DMS79 treated with DMSO at 0.1 percent for 48 hours (cell line): ENCODE results near the gene SEC23IP.
"Not testable (repeated sequence)": the region's sequence is repeated elsewhere in the genome, so short reads cannot be mapped to it uniquely, and the experiment has no call there.

ENCODE experiments used
- DNase-seq: peaks from one replicate; lab custom pipeline; 2025; lab: John Stamatoyannopoulos, UW

Gene SEC23IP

DNA sequence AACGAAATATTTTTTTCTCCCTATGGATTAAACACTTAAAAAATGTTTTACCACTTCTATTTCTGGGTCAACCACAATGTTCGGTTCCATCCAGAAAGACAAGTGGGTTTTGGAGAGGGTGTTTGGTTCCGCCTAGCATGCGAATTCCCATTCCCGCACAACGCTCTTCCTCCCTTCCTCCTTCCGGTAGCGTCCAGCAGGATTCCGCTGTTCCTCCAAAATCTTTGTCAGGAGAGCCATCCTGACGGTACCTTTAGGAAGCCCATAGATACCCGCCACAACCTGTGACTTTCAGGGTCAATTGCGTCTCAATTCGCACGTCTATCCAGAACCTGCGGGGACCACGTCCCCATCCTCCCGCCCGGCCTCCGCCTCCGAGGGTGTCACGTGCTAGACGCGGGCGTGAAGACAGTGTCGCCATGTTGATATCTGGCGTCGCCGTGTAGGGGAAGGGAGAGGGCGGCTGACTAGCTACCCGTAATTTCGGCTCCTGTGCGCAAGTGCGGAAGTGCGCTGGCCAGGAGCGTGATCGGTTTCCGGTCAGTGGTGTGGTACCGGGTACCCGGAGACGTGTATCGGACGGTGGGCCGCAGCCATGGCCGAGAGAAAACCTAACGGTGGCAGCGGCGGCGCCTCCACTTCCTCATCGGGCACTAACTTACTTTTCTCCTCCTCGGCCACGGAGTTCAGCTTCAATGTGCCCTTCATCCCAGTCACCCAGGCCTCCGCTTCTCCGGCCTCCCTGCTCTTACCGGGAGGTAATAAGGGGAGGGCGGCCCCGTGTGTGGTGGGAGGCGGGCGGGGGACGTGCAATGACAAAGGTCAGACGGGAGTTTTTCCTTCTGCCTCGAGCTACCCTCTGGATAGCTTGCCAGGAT is at the start of gene SEC23IP:
Gene SEC23IP (plus strand): TSS at position 543 of the 878 bp plus-strand sequence. CDS start 53 bp downstream, at position 596.
- peak; percentile 71 for DNase-seq

DNA sequence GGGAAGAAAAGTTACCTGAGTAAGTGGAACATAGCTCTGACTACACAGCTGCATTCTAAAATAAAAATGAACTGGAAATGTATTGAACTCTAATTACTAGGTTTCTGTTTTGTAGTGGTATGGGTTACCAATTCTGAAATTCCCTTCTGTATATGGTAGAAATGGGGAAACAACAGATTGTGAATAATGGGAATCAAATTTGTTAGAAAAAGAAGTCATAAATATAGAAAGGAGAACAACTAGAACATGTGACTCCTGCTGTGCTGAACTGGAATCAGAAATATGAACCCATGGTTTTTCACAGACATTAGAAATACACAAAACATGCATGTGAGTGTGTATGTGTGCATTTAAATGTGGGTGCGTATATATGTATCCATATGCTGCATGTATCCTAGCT is 46.9 kb upstream of the SEC23IP start:
- no peak for DNase-seq

DNA sequence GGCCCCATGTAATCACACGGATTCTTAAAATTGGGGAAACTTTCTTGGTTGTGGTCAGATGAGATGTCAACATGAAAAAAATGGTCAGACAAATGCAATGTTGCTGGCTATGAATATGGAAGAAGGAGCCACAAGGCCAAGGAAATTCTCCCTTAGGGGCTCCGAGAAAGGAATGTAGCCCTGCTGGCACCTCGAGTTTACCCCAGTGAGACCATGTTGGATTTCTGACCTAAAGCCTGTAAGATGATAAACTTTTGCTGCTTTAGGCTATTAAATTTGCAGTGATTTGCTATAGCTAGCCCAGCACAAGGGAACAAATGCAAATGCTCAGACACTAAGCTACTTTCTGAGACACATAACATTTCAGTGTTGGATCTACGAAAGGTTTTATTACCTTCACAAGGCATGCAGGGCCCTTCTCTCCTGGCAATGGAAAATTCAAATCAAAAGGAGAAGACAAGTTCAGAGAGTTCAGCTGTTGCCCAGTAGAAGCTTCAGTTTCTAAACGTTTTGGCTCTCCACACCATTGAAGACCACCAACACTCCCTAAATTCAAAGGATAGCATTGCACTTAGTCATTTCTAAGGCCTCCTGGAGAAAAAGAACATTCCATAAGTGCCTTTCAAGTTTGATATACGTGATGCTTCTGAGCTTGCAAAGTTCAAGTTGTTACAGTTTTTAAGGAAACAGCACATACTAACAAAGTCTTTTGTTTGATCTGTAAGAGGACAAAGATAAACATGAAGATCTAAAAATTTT is 43.3 kb upstream of the SEC23IP start:
- no peak for DNase-seq

DNA sequence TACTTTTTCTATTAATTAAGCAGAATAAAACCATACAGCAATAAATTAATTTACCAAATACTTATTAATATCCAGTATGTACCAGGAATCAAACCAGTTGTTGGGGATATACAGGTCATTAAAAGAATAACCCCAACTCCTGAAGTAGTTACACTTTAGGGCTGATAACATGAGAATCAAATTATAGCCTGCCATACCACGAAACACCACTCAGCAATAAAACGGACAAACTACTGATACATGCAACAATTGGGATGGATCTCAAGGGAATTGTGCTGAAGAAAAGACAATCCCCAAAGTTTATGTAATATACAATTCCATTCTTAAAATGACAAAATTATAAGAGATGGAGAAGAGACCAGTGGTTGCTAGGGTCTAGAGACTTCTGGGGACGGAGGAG is 42.6 kb upstream of the SEC23IP start:
- no peak for DNase-seq

DNA sequence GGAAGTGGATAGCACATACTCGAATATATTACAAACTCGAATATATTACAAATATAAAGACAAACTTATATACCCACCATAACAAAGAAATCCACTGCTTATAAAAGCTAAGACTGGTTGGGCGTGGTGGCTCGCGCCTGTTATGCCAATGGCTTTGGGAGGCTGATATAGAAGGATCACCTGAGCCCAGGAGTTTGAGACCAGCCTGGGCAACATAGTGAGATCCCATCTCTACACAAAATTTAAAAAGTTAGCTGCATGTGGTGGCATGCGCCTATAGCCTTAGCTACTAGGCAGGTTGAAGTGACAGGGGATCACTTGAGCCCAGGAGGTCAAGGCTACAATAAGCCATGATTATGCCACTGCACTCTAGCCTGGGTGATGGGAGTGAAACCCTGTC is 40.3 kb upstream of the SEC23IP start:
- DNase-seq, result no peak

DNA sequence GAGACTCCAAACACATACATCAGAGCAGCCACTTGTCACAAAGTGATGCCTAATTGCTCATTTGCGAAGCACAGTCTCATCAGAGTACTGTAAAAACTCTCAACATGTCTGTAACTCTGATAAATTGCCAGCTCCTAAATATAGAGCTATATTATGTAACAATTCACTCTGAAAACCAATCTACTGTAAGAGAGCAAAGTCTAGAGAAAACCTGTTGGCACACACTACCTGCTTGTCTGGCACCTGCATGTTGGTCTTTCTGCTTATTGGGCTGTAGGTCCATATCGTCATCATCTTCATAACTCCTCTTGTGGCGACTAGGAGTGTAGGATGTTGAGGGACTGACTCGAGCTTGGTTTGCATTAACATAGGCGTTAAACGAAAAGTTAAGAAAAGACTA is 39.7 kb upstream of the SEC23IP start:
- DNase-seq, result no peak

DNA sequence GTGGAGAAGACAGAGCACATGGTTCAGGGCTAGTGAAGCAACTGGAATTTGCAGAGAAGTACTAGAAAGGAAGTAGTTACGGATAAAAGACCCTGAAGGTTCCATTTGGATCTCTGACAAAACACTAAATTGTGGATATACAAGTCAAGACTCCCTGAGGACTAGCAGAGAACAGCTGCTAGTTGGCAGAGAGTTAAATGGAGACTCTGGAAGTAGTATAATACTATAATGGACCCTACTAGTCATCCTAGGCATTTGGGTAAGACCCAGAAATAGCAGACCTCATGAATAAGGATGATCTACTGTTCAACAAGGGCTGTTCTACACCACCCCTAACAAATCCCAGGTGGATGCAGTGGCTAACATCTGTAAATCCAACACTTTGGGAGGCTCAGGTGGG is 39.0 kb upstream of the SEC23IP start:
- no peak for DNase-seq

DNA sequence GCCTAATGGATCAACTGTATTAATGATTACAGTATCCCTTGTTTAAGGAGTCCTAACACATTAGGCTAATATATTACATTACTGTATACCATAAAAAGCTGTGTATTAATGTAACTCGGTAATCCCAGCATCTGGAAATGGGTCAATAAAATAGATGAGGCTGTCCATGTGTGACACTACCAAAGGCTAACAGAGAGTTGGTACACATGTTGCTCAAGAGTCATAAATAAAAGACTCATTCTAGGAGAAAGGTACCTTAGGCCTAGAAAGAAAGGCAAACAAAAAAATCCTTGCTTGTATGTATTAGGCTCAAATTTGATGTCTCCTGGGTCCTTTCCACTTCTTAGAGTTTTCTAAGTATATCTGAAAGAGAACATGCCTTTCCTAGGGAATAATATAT is 34.5 kb upstream of the SEC23IP start:
- no peak for DNase-seq

DNA sequence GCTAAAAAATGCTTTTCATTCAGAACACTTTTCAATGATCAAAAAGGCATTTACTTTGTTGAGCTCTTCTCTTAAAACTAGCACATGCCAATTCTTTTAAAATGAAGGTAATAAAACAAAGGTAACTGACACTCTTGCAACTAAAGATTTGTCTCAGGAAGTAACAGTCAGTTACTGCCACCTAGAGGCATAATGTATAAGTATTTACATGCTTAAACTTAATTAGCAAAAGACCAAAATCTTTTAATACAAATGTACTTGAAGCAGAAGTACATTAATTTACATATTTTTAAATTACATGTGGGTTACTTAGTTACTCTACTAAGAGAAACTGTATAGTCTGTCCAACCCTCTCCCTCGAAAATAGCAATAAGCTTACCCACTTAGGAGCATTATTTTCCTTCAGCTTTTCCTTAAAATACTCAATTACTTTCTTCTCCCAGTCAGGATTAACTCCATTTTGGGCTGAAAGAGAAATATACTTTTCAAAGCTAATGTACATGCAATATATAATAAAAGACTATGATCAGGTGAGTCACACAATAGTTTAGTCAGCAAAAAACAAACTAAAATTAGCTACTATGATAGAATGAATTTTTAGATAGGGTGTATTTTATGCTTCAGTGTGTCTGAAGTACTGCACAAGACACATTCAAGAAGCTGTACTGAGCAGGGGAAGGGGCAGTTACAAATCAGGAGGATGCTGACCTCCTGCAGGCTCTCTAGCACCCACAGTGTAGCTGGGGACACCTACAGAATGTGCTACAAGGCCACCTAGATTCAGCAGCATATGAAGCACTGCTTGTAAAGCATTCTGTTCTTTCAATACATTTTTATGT is 32.9 kb upstream of the SEC23IP start:
- peak; percentile 16 for DNase-seq

DNA sequence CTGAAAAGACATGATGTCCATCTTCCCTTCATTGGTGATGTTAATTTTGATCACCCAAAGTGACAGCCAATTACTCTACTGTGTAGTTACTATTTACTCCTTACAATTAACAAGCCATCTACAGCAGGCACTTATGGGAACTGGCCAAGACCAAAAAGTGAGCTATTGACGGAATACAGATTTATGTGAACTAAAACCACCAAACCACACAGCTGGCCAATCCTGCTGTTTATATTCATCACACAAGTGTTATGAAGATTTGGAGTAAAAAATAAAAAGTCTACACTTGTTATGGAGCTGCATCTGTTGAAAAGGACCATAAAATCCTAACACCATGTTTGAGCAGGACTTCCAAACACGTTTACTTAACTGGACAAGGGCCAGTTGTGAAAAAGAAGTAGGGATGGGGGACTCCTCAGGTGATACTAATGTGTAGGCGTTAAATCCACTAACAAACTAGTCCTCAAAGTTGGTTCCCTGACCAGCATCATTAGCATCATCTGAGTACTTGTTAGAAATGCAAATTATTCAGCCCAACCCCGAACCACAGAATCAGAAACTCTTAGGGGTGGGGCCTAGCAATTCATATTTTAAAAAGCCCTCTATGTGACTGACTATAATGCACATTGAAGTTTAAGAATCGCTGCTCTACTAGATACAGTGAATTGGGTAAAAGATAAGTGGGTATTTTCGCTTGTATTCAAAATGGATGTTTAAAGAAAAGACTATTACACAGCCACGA is 31.5 kb upstream of the SEC23IP start:
- DNase-seq, result no peak

DNA sequence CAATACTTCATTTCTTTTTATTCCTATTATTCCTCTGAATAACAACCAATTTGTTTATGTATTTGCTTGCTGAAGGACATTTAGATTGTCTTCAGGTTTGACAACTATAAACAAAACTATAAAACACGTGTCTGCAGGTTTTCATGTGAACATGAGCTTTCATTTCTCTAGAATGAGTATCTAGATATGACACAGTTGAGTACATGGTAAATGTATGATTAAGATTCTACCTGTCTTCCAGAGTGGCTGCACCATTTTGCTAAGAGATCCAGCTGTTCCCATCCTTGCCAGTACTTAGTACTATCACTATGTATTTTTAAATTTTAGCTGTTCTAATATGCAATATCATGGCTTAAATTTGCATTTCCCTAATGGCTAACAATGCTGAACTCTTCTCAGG is 30.0 kb upstream of the SEC23IP start:
- DNase-seq, result no peak

DNA sequence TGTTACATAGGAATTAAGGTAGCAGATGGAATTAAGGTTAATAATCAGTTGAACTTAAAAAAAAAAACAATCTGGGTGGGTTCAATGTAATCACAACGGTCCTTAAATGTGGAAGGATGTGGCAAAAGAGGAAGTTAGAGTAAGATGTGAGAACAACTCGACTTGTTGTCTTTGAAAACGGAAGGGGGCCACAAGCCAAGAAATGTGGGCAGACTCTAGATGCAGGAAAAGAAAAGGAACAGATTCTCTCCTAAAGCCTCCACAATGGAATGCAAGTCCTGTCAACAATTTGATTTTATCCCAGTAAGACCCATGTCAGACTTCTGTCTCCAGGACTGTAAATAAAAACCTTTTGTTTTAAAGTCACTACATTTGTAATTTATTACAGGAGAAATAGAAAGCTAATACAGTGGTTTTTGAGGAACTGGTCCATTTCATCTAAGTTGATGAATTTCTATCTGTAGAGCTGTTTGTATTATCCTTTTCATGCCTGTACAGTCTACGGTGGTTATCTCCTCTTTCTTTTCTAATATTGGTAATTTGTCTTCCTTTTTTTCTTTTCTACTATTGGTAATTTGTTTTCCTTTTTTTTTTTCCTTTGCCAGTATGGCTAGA is 28.5 kb upstream of the SEC23IP start:
- no peak for DNase-seq

DNA sequence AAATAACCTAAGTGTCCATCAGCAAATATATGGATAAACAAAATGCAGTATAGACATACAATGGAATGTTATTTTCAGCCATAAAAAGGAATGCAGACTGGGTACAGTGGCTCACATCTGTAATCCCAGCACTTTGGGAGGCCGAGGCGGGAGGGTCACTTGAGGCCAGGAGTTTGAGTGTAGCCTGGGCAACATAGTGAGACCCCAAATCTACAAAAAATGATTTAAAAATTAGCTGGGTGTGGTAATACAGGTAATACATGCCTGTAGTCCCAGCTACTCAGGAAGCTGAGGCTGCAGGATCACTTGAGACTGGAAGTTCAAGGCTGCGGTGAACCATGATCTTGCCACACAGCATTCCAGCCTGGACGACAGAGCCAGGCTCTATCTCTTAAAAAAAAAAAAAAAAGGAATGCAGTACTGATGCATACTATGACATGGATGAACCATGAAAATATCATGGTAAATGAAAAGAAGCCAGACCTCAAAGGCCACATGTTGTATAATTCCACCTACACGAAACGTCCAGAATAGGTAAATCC is 26.8 kb upstream of the SEC23IP start:
- DNase-seq, result no peak

DNA sequence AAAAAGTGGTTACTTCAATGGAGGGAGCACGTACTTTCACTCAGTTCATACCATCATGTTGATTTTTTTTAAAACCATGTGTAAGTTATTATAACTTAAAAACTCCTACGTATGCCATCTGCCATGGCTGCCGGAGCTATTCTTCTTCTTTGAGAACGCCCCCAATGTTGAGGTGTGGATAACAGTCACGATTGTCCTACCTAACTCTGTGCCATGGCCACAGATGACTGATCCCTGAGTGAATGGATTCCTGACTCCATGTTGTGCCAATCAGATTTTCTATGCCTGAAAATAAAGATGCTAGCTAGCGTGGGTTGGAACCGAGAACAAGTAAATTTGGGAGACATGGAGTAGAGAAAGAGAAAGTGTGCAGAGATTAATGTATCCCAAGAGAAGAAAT is 25.2 kb upstream of the SEC23IP start:
- no peak for DNase-seq

DNA sequence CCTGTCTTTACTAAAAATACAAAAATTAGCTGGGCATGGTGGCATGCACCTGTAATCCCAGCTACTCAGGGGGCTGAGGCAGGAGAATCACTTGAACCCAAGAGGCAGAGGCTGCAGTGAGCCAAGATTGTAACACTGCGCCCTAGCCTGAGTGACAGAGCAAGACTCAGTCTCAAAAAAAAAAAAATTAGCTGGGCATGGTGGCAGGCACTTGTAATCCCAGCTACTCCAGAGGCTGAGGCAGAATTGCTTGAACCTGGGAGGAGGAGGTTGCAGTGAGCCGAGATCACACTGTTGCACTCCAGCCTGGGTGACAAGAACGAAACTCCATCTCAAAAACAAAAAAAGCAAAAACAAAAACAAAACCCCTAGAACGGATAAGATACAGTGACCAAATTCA is 23.1 kb upstream of the SEC23IP start:
- not testable (repeated sequence) for DNase-seq

DNA sequence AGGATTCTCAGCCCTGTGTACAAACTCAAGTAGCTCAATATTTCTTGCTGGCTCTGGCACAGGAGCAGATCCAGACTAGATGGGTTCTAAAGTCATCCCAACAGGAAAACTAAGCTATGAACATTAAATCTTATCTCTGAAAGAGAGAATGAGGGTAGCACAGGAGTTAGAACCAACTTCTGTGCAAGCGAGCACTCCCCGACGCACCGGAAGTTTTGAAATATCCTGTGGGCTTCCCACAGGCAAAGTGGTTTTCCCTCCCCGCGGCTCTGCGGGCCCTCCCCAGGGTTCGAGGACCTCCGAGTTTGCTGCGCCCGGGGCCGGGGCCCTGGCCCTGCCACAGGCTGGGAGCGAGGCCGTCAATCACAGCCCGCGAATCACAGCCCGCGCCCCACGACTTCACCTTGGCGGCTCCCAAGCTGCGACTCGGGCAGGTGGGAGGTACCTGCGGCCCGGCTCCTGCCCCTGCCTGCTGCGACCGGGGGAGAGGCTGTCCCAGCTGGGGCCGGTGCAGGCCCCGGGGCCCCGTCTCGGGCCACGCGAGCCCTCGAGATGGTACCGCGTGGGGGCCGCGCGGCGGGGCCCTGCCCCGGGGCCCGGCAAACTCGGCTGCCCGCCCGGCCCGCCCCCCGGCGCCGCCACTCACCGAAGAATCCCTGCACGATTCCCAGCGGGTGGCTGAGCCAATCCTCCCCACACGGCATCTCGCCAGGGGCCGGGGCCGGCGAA is 20.5 kb upstream of the SEC23IP start:
- DNase-seq, result no peak

DNA sequence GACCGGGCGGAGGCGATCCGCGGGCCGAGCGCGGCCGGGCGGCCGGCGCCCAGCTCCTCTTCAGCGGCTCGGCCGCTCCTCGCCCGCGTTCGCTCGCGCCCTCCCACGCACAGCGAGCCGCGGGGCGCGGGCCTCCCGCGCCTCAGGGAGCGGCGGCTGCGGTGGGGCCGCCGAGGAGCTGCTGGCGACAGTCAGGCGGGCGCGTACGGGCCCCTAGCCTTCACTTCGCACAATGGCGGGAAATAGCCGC is 20.0 kb upstream of the SEC23IP start, which contains the start of gene MCMBP:
Gene MCMBP (minus strand): TSS at position 234 of the 250 bp plus-strand sequence. CDS start 259 bp downstream, outside the sequence.
- DNase-seq, result no peak

DNA sequence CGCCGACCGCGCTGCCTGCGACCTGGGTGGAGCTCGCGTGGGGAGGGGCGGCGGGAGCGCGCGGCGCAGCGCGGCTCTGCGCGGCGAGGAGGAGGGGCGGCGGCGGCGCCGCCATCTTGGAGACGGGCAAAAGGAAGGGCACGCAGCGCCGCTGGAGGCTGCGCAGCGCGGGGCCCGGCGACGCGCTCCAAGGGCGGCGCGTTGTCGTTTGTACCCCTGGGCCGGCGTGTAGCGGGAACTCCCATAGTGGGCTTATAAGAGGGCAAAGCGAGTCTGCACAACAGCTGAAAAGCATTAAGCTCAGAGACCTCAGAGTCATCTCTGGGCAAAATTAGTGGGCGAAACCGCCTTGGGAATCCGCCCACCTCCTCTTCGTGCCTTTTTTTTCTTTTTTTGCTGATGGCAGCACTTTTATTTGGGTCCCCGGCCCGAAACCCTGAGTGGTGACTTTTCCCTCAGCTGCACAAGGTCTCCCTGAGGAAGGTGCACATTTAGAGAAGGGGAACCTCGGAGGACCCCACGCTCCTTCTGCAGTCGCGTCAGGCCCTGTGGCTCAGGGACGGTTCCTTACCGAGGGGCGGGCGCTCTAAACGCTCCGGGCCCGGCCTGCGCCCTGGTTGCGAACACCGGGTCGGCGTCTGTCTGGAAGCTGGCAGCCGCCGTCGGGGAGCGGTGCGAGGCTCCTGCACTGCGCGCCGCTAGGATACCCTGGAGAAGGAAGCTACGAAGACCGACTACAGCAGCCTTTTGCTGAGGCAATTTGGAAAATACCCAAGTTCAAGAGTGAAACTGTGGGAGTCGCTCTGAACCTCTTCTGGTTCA is 19.5 kb upstream of the SEC23IP start:
- DNase-seq, result peak; percentile 68

DNA sequence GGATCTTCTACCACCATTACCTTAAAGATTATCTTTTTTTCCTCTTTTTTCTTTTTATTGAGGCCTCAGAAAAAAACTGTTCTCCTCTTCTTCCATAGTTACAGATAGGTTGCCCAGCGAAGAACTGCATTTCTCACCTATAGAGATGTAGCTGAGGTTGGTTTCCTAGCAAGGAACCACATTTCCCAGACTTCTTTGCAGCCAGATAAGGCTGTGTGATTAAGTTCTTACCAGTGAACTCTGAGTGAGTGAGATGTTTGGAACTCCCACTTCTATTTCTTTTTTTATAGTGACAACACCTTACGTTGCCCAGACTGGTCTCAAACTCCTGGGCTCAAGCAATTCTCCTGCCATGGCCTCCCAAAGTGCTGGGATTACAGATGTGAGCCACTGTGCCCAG is 14.0 kb upstream of the SEC23IP start:
- no peak for DNase-seq
